Astrocyte of the spinal cord (primary cell): ENCODE data around the gene SLX4IP.
A peak's percentile ranks its signal among the peaks of the same experiment; 100 is the strongest.

Source experiments
- DNase-seq: peaks from one replicate; pipeline ENCODE4 v3.0.0; 2011; ENCODE audit warnings: low read depth, low spot score
- H3K4me3 ChIP-seq: 2 replicates; pipeline ENCODE4 v1.5.1; 2011; ENCODE audit warnings: low read depth, mild to moderate bottlenecking, low read length, moderate library complexity
- CTCF ChIP-seq: IDR thresholded peaks from 2 replicates; pipeline ENCODE4 v1.5.1; 2012; ENCODE audit warnings: low read depth, mild to moderate bottlenecking, low read length, inconsistent platforms
- in situ Hi-C: cut with HindIII; loops from 2 replicates; pipeline ENCODE4 v1.10.0; 2017; ENCODE audit warnings: low sequenced_read_pairs

The SLX4IP gene

GRCh38 chr20:10669843-10670446, 234.8 kb downstream of the SLX4IP start:
- no peak for DNase-seq

GRCh38 chr20:10670501-10671220, 235.6 kb downstream of the SLX4IP start:
- in situ Hi-C loops = no loop called here
- TF ChIP-seq CTCF = no peak
- peak; percentile 32 for DNase-seq
- peak overlapping the region; percentile 83 for H3K4me3 ChIP-seq

More at GRCh38 chr20:10669843-10670446, 234.8 kb downstream of the SLX4IP start:
- no peak for TF ChIP-seq CTCF
- H3K4me3 ChIP-seq = peak overlapping the region; percentile 83
- in situ Hi-C loops = no loop called here

- H3K4me3 ChIP-seq = peak overlapping the region; percentile 83
- DNase-seq = peak; percentile 90
Observed at GRCh38 chr20:10671221-10671918, 236.3 kb downstream of the SLX4IP start.

GRCh38 chr20:10671919-10672623, 237.0 kb downstream of the SLX4IP start:
- peak overlapping the region; percentile 83 for H3K4me3 ChIP-seq
- DNase-seq = peak; percentile 61
- in situ Hi-C loops = no loop called here
- TF ChIP-seq CTCF = no peak

More at GRCh38 chr20:10671221-10671918, 236.3 kb downstream of the SLX4IP start:
- in situ Hi-C loops = no loop called here
- peak; percentile 73 for TF ChIP-seq CTCF

GRCh38 chr20:10672624-10673127, 237.6 kb downstream of the SLX4IP start:
- H3K4me3 ChIP-seq = peak overlapping the region; percentile 83
- in situ Hi-C loops = no loop called here
- DNase-seq = peak; percentile 69
- TF ChIP-seq CTCF = no peak
